Thoracic aorta (tissue), 2 donors: Measurements from ENCODE around the gene UBA5. TPM values are rescaled to one million over a fixed set of nuclear protein-coding genes. Genes with fewer than 3 reads are reported as not detected.
A peak's percentile ranks its signal among the peaks of the same experiment; 100 is the strongest.

Experiments used
- ATAC-seq: fragments of 150-250 bp; one replicate; pipeline ENCODE4 v1.8.0; 2017; ENCODE audit warnings: low read depth; ENCODE audit not compliant: insufficient number of reproducible peaks, low FRiP score
- DNase-seq: peaks from one replicate; pipeline ENCODE4 v3.0.0-alpha.2; 2020; ENCODE audit warnings: low spot score
- H3K27ac ChIP-seq, 2 donors: fragments of 200-600 bp; sonication (generic); 1 replicate in 1 of 2; 2 replicates in 1 of 2; pipeline ENCODE4 v1.5.1; 2016; ENCODE audit warnings: mild to moderate bottlenecking in 2 of 2, moderate library complexity in 2 of 2
- H3K27me3 ChIP-seq: fragments of 200-600 bp; sonication (generic); replicated peaks from 2 replicates; pipeline ENCODE4 v1.6.0; 2016; ENCODE audit warnings: mild to moderate bottlenecking; ENCODE audit not compliant: insufficient read depth
- H3K36me3 ChIP-seq: fragments of 200-600 bp; sonication (generic); one replicate; pipeline ENCODE4 v1.5.1; 2016
- H3K4me1 ChIP-seq, 2 donors: fragments of 200-600 bp; sonication (generic); 1 replicate in 1 of 2; 2 replicates in 1 of 2; pipeline versions ENCODE4 v1.5.1 to v1.6.0; 2016; ENCODE audit warnings: low read depth in 2 of 2, mild to moderate bottlenecking in 1 of 2; ENCODE audit not compliant: control insufficient read depth in 1 of 2
- H3K4me3 ChIP-seq: fragments of 200-600 bp; sonication (generic); 2 replicates; pipeline ENCODE4 v1.5.1; 2016; ENCODE audit warnings: mild to moderate bottlenecking
- H3K9me3 ChIP-seq: fragments of 200-600 bp; sonication (generic); 2 replicates; pipeline ENCODE4 v1.5.1; 2016
- total RNA-seq, 2 donors: library from RNA; depleted of rRNA; stranded (reverse); fragments of >200 nt; gene quantifications; one replicate each; pipeline versions ENCODE4 v1.1.0 to v1.2.3, GENCODE V29; 2016
- TF ChIP-seq, protein P1 (sequence below): fragments of 200-600 bp; sonication (generic); IDR thresholded peaks from one replicate; pipeline ENCODE4 v1.5.1; 2019; ENCODE audit warnings: antibody characterized with exemption

UBA5 gene
- total RNA-seq, 2 donors from 2014 or later = 26.4 to 52.4 TPM

GRCh38 chr3:132628157-132628556 is 32.0 kb upstream of the UBA5 start:
- H3K9me3 ChIP-seq = no peaks in the 10 kb centered on the region
- H3K4me3 ChIP-seq = no peak overlapping the region
- H3K4me1 ChIP-seq = peaks cover 24 to 26% of the 10 kb centered on the region in 2 donors
- DNase-seq = no peak
- no peaks in the 10 kb centered on the region for H3K36me3 ChIP-seq
- no peaks in the 10 kb centered on the region for H3K27me3 ChIP-seq
- no peak overlapping the region for H3K27ac ChIP-seq
- no peak for ATAC-seq
- TF ChIP-seq, protein P1, sequence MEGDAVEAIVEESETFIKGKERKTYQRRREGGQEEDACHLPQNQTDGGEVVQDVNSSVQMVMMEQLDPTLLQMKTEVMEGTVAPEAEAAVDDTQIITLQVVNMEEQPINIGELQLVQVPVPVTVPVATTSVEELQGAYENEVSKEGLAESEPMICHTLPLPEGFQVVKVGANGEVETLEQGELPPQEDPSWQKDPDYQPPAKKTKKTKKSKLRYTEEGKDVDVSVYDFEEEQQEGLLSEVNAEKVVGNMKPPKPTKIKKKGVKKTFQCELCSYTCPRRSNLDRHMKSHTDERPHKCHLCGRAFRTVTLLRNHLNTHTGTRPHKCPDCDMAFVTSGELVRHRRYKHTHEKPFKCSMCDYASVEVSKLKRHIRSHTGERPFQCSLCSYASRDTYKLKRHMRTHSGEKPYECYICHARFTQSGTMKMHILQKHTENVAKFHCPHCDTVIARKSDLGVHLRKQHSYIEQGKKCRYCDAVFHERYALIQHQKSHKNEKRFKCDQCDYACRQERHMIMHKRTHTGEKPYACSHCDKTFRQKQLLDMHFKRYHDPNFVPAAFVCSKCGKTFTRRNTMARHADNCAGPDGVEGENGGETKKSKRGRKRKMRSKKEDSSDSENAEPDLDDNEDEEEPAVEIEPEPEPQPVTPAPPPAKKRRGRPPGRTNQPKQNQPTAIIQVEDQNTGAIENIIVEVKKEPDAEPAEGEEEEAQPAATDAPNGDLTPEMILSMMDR = no peak

DNA sequence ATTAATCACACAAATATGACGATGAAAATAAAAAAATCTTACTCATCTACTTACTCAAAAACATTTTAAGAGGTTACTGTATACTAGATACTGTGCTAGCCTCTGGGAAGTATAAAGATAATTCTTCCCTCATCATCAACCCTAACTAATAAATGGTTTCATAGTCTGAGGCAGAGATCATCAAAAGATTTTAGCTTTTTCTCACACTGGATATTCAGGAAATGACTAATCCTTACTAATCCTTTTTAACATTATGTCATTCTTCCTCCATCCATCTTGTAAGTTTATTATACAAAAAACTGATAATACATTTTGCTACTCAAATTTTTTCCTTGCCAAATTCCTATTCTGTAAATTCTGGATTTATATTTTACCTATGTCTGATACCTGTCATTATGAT is 30.2 kb upstream of the UBA5 start:
- TF ChIP-seq, protein P1 = no peak
- no peak for ATAC-seq
- Histone ChIP-seq H3K27ac (no peak overlapping the region), H3K9me3 (no peaks in the 10 kb centered on the region), H3K36me3 (no peaks in the 10 kb centered on the region), H3K27me3 (no peaks in the 10 kb centered on the region), H3K4me3 (no peak overlapping the region), H3K4me1 (peaks cover 16 to 20% of the 10 kb centered on the region in 2 donors)
- DNase-seq = no peak

DNA sequence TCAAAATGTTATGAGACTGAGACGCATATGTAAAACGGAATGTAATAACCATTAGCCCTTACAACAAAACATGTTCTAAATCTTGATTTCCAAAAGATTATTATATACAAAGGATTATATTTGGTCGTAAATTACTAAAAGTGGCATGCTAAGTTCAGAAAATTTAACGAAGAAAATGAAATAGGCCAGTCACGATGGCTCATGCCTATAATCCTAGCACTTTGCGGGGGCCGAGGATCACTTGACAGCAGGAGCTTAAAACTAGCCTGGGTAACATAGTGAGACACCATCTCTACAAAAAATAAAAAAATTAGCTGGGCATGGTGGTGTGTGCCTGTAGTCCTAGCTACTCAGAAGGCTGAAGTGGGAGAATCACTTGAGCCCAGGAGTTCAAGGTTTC is 29.5 kb upstream of the UBA5 start:
- TF ChIP-seq, protein P1 = no peak
- H3K9me3 ChIP-seq = no peaks in the 10 kb centered on the region
- no peaks in the 10 kb centered on the region for H3K36me3 ChIP-seq
- no peak overlapping the region for H3K27ac ChIP-seq
- DNase-seq (no peak), ATAC-seq (no peak)
- no peaks in the 10 kb centered on the region for H3K27me3 ChIP-seq
- H3K4me1 ChIP-seq = peaks cover 14 to 16% of the 10 kb centered on the region in 2 donors
- H3K4me3 ChIP-seq = no peak overlapping the region

GRCh38 chr3:132635052-132635451 is 25.1 kb upstream of the UBA5 start:
- no peaks in the 10 kb centered on the region for H3K4me1 ChIP-seq
- no peaks in the 10 kb centered on the region for H3K9me3 ChIP-seq
- ATAC-seq (no peak), DNase-seq (no peak)
- no peak overlapping the region for H3K4me3 ChIP-seq
- TF ChIP-seq, protein P1 = no peak
- H3K27ac ChIP-seq = no peak overlapping the region
- no peaks in the 10 kb centered on the region for H3K27me3 ChIP-seq
- no peaks in the 10 kb centered on the region for H3K36me3 ChIP-seq

DNA sequence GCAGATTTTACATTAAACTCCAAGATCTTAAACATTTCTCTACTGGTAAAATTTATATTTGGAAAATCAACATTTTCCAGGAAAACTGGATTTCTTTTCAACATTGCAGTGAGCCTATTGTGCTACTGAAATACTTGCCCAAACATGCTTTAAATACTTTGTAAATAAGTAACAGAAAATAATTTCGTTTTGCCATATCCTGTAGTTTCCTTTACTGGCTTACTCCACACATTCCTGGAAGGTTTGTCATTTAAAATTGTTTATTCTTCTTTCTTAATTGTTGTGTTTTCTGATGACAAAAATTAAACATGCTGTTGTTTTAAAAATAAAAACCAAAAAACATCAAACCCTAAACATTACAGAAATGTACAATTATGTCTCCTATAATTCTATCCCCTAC is 22.5 kb upstream of the UBA5 start:
- peaks cover 4% of the 10 kb centered on the region for H3K36me3 ChIP-seq
- H3K27me3 ChIP-seq = no peaks in the 10 kb centered on the region
- TF ChIP-seq, protein P1 = no peak
- ATAC-seq (no peak), DNase-seq (no peak)
- no peaks in the 10 kb centered on the region for H3K4me1 ChIP-seq
- H3K27ac ChIP-seq = peak overlapping the region in 1 of 2 donors; percentile 3
- no peaks in the 10 kb centered on the region for H3K9me3 ChIP-seq
- H3K4me3 ChIP-seq = no peak overlapping the region
